H1 (cell line): Measurements from ENCODE around the gene NELFE. TPM values are rescaled to one million over a fixed set of nuclear protein-coding genes. Genes with fewer than 3 reads are reported as not detected.

Source experiments
- CTCF ChIA-PET: fragments of 300-600 bp; sonication (Branson Sonifier 250); formaldehyde crosslinking; loops from one replicate; lab custom pipeline; 2021; ENCODE audit not compliant: partially characterized antibody; lab: Charles Lee
- POLR2A ChIA-PET: fragments of 300-600 bp; sonication (Branson Sonifier 250); formaldehyde crosslinking; loops from one replicate; lab custom pipeline; 2021; ENCODE audit warnings: inconsistent platforms; ENCODE audit not compliant: partially characterized antibody; lab: Charles Lee
- DNase-seq, 2 experiments: peaks; one replicate each; pipeline versions ENCODE4 v3.0.0 to v3.0.0-alpha.2; 2010 to 2022; ENCODE audit warnings: low spot score in 2 of 2, low read depth in 1 of 2, mixed read lengths in 1 of 2
- FAIRE-seq: peaks from 2 replicates; lab custom pipeline; 2011; peaks lifted over from hg19 to GRCh38; lab: Jason Lieb, UNC
- H2AFZ ChIP-seq: 2 replicates; pipeline ENCODE4 v1.8.1; 2012; ENCODE audit warnings: low read length, inconsistent platforms
- H2AK5ac ChIP-seq: 2 replicates; pipeline ENCODE4 v1.6.1; 2013; ENCODE audit warnings: low read depth, low read length
- H2BK120ac ChIP-seq: replicated peaks from 2 replicates; pipeline ENCODE3; 2013; ENCODE audit warnings: low read depth, low read length, inconsistent platforms
- H2BK12ac ChIP-seq: 2 replicates; pipeline ENCODE4 v1.6.1; 2013; ENCODE audit warnings: low read depth, low read length
- H2BK15ac ChIP-seq: 2 replicates; pipeline ENCODE4 v1.6.1; 2013; ENCODE audit warnings: low read length
- H2BK20ac ChIP-seq: 2 replicates; pipeline ENCODE4 v1.6.1; 2013; ENCODE audit warnings: low read length
- H2BK5ac ChIP-seq: 2 replicates; pipeline ENCODE4 v1.6.1; 2013; ENCODE audit warnings: low read depth, low read length
- H3K14ac ChIP-seq: 2 replicates; pipeline ENCODE4 v1.6.1; 2013; ENCODE audit warnings: inconsistent platforms; ENCODE audit not compliant: insufficient read length
- H3K18ac ChIP-seq: 2 replicates; pipeline ENCODE4 v1.6.1; 2013; ENCODE audit warnings: low read length; ENCODE audit errors: extremely low read depth
- H3K23ac ChIP-seq: 2 replicates; pipeline ENCODE4 v1.6.1; 2013; ENCODE audit warnings: inconsistent platforms; ENCODE audit not compliant: insufficient read length
- H3K23me2 ChIP-seq: 2 replicates; pipeline ENCODE4 v1.6.1; 2013; ENCODE audit warnings: low read depth, low read length
- H3K27ac ChIP-seq: 2 replicates; pipeline ENCODE4 v1.6.1; 2011; ENCODE audit warnings: low read depth, low read length, inconsistent platforms
- H3K27me3 ChIP-seq, 4 experiments: replicated peaks in 1 of 4; 1 replicate in 1 of 4; 2 replicates in 3 of 4; pipeline versions ENCODE4 v1.6.1 to v1.8.1; 2011 to 2013; ENCODE audit warnings: low read length in 3 of 4, mild to moderate bottlenecking in 3 of 4, inconsistent platforms in 2 of 4, mixed read lengths in 2 of 4, moderate library complexity in 1 of 4; ENCODE audit not compliant: control insufficient read depth in 3 of 4, insufficient read depth in 3 of 4; ENCODE audit errors: extremely low read depth in 1 of 4
- H3K36me3 ChIP-seq, 4 experiments: 2 replicates each; pipeline versions ENCODE4 v1.6.1 to v1.8.1; 2011 to 2013; ENCODE audit warnings: mild to moderate bottlenecking in 4 of 4, low read length in 3 of 4, moderate library complexity in 2 of 4, control low read depth in 1 of 4, inconsistent platforms in 1 of 4; ENCODE audit not compliant: insufficient read depth in 4 of 4, control insufficient read depth in 2 of 4
- H3K4ac ChIP-seq: replicated peaks from 2 replicates; pipeline ENCODE3; 2013; ENCODE audit warnings: low read length, low read depth, mixed read lengths, inconsistent platforms; ENCODE audit not compliant: insufficient read length
- H3K4me1 ChIP-seq, 4 experiments: replicated peaks in 1 of 4; 1 replicate in 1 of 4; 2 replicates in 3 of 4; pipeline versions ENCODE4 v1.6.1 to v1.8.1; 2011 to 2013; ENCODE audit warnings: low read length in 3 of 4, inconsistent platforms in 2 of 4, mixed read lengths in 1 of 4; ENCODE audit not compliant: insufficient read depth in 4 of 4, control insufficient read depth in 3 of 4
- H3K4me2 ChIP-seq, 2 experiments: 2 replicates each; pipeline versions ENCODE4 v1.6.1 to v1.8.1; 2011 to 2013; ENCODE audit warnings: low read depth in 2 of 2, low read length in 2 of 2, control low read depth in 1 of 2, inconsistent platforms in 1 of 2, mild to moderate bottlenecking in 1 of 2; ENCODE audit not compliant: insufficient read depth in 1 of 2
- H3K4me3 ChIP-seq, 4 experiments: fragments of 200-600, 300-600 bp in 1 of 4; sonication (generic), shearing (Covaris generic), sonication (Bioruptor Twin) in 1 of 4; 2 replicates each; pipeline versions ENCODE4 v1.5.1 to v1.8.1; 2011 to 2016; ENCODE audit warnings: low read length in 4 of 4, low read depth in 3 of 4, control low read depth in 2 of 4, inconsistent platforms in 2 of 4, mild to moderate bottlenecking in 2 of 4, mixed read lengths in 1 of 4, moderate library complexity in 1 of 4; ENCODE audit not compliant: insufficient read depth in 2 of 4; ENCODE audit errors: extremely low read depth in 1 of 4
- H3K56ac ChIP-seq: replicated peaks from 2 replicates; pipeline ENCODE3; 2013; ENCODE audit warnings: low read depth, mild to moderate bottlenecking, mixed read lengths, low read length, inconsistent platforms; ENCODE audit not compliant: insufficient read length
- H3K79me1 ChIP-seq: 2 replicates; pipeline ENCODE4 v1.6.1; 2013; ENCODE audit warnings: low read depth, low read length, control low read depth
- H3K79me2 ChIP-seq, 2 experiments: 2 replicates each; pipeline versions ENCODE4 v1.6.1 to v1.8.1; 2012 to 2013; ENCODE audit warnings: low read length in 2 of 2, mild to moderate bottlenecking in 2 of 2, inconsistent platforms in 1 of 2; ENCODE audit not compliant: insufficient read depth in 2 of 2, control insufficient read depth in 1 of 2
- H3K9ac ChIP-seq, 4 experiments: replicated peaks in 1 of 4; 1 replicate in 1 of 4; 2 replicates in 3 of 4; pipeline versions ENCODE4 v1.6.1 to v1.8.1; 2011 to 2013; ENCODE audit warnings: low read depth in 3 of 4, low read length in 3 of 4, control low read depth in 2 of 4, mild to moderate bottlenecking in 2 of 4, moderate library complexity in 2 of 4, inconsistent platforms in 1 of 4; ENCODE audit errors: extremely low read depth in 1 of 4
- H3K9me3 ChIP-seq, 2 experiments: 2 replicates each; pipeline versions ENCODE4 v1.6.1 to v1.8.1; 2012 to 2013; ENCODE audit warnings: mild to moderate bottlenecking in 2 of 2, moderate library complexity in 2 of 2, control low read depth in 1 of 2, inconsistent platforms in 1 of 2, low read depth in 1 of 2, low read length in 1 of 2, mixed read lengths in 1 of 2; ENCODE audit not compliant: insufficient read depth in 2 of 2
- H4K20me1 ChIP-seq, 2 experiments: replicated peaks in 1 of 2; 2 replicates each; pipeline versions ENCODE3 to v1.8.1; 2011 to 2013; ENCODE audit warnings: inconsistent platforms in 2 of 2, low read length in 2 of 2, mild to moderate bottlenecking in 1 of 2; ENCODE audit not compliant: insufficient read depth in 2 of 2, control insufficient read depth in 1 of 2
- H4K5ac ChIP-seq: 2 replicates; pipeline ENCODE4 v1.6.1; 2013; ENCODE audit warnings: low read length, low read depth, mixed read lengths, inconsistent platforms; ENCODE audit not compliant: insufficient read length
- H4K8ac ChIP-seq: 2 replicates; pipeline ENCODE4 v1.8.0; 2013; ENCODE audit warnings: mild to moderate bottlenecking, moderate library complexity, low read length, inconsistent platforms; ENCODE audit not compliant: insufficient read depth; ENCODE audit errors: extremely low read depth
- H4K91ac ChIP-seq: replicated peaks from 2 replicates; pipeline ENCODE3; 2013; ENCODE audit warnings: low read length, mixed read lengths, inconsistent platforms; ENCODE audit not compliant: insufficient read length
- HDAC2 ChIP-seq, 2 experiments: fragments of 300-600 bp in 1 of 2; sonication (generic) in 1 of 2; IDR thresholded peaks; 2 replicates each; pipeline ENCODE4 v1.6.1; 2011 to 2012; ENCODE audit warnings: low read depth in 2 of 2, low read length in 2 of 2, mild to moderate bottlenecking in 2 of 2, moderate library complexity in 2 of 2, borderline replicate concordance in 1 of 2, inconsistent platforms in 1 of 2
- WGBS, 2 experiments: shearing (Covaris generic) in 1 of 2; methylation state at CpG; one replicate each; pipeline versions ENCODE4 v1.1.6 to v1.1.7; 2013 to 2015; ENCODE audit warnings: low lambda C conversion rate in 2 of 2, mixed read lengths in 2 of 2, inconsistent platforms in 1 of 2, low coverage in 1 of 2, missing lambda C conversion rate in 1 of 2; ENCODE audit not compliant: insufficient replicate concordance in 2 of 2, insufficient coverage in 1 of 2, insufficient read length in 1 of 2; ENCODE audit errors: extremely low coverage in 1 of 2, missing lambda C conversion rate in 1 of 2; 5-methylcytosine and 5-hydroxymethylcytosine counted together
- polyA plus RNA-seq, 7 experiments: library from polyadenylated mRNA; depleted of rRNA in 3 of 7; stranded (reverse) in 5 of 7; unstranded in 2 of 7; fragments of >200 nt in 5 of 7; fragments of 200-250 nt in 2 of 7; gene quantifications; 1 replicate in 5 of 7; 2 replicates in 1 of 7; 4 replicates in 1 of 7; pipeline versions ENCODE4 v1.2.1 to v1.2.3, GENCODE V29; 2011 to 2013; ENCODE audit warnings: missing spikeins in 2 of 7, mixed read lengths in 2 of 7
- total RNA-seq: library from RNA; stranded (reverse); fragmentation: NEBNext Ultra II Directional; extraction: Animal tissue kit (Norgen Biotek cat#: 25700); gene quantifications from 2 replicates; pipeline ENCODE4 v1.2.1, GENCODE V29; 2021
- TF ChIP-seq, protein P1 (sequence below): IDR thresholded peaks from 2 replicates; pipeline ENCODE4 v1.6.1; 2012; ENCODE audit warnings: inconsistent platforms

Gene NELFE
- total and polyA plus RNA-seq, 2 of the 8 experiments (the other 6 are each of a cell fraction or from before 2014, with no cell fraction given), result 49.2 to 71.5 TPM

DNA sequence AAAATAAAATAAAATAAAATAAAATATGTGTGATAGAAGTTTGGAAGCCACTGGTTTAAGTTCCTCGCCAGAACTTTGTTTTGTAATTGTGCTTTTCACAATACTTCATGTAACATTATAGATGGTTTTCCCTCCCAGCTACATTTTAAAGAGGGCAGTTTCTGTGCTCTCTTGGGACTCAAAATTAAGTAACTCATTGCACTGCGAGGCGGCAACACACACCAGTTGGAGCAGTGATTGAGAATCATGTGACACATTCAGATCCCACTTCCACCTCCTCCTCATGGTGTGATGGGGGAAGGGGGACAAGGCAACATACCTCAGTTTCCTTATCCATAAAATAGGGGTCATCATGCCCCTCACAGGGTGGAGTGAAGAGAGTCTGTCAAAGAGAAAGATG is 23.8 kb downstream of the NELFE start:
- Histone ChIP-seq H2AK5ac (no peak overlapping the region), H3K27me3 (no peaks in the 10 kb centered on the region), H2BK5ac (no peak overlapping the region), H3K4me2 (no peak overlapping the region), H3K23ac (no peak overlapping the region), H2BK120ac (no peak overlapping the region), H4K5ac (no peak overlapping the region), H3K9ac (no peak overlapping the region), H2BK20ac (no peak overlapping the region), H3K79me2 (no peaks in the 10 kb centered on the region), H3K23me2 (no peaks in the 10 kb centered on the region), H3K18ac (no peak overlapping the region), H2BK12ac (no peak overlapping the region), H3K56ac (no peak overlapping the region), H4K8ac (no peak overlapping the region), H2BK15ac (no peak overlapping the region), H3K9me3 (peaks cover 4 to 7% of the 10 kb centered on the region in 2 experiments; a peak in 1 of 4 replicates), H3K4me1 (no peaks in the 10 kb centered on the region), H2AFZ (no peak overlapping the region), H3K27ac (no peak overlapping the region), H3K36me3 (no peaks in the 10 kb centered on the region), H4K91ac (no peak overlapping the region), H3K79me1 (no peaks in the 10 kb centered on the region), H3K4ac (no peak overlapping the region), H4K20me1 (no peaks in the 10 kb centered on the region), H3K4me3 (no peak overlapping the region), H3K14ac (no peak overlapping the region)
- POLR2A ChIA-PET, result interaction anchor here (1.4 kb wide), 1 partner anchor 13 kb away, joined by 5 read pairs; no protein-coding TSS in a partner anchor
- CTCF ChIA-PET, result interaction anchor here (1.4 to 1.6 kb wide), 2 partner anchors 12 to 17 kb away, joined by 7 read pairs; no protein-coding TSS in a partner anchor
- no peak for TF ChIP-seq HDAC2 (IDR thresholded peaks at IDR 0.05; ENCODE audit: borderline replicate concordance in 1 of 2, low read depth in 2 of 2, low read length in 2 of 2)
- TF ChIP-seq, protein P1, sequence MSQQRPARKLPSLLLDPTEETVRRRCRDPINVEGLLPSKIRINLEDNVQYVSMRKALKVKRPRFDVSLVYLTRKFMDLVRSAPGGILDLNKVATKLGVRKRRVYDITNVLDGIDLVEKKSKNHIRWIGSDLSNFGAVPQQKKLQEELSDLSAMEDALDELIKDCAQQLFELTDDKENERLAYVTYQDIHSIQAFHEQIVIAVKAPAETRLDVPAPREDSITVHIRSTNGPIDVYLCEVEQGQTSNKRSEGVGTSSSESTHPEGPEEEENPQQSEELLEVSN, result peak; percentile 37; the same call in 1 of the 2 replicates
- 87% methylated on average over 3 of the region's 3 CpGs; no CpG with 5 or more reads in 1 of the 2 experiments for WGBS, 2 experiments
- no peak for DNase-seq
- FAIRE-seq, result no peak
